Measurements from ENCODE around the gene SPACA4.

GRCh38 chr19:48617146-48617937, 10.8 kb downstream of the SPACA4 start:
- TF ChIP-seq CTCF (IDR thresholded peaks at IDR 0.05) = no peak
- TF ChIP-seq REST (IDR thresholded peaks at IDR 0.05; ENCODE audit: low read depth, low read length) = no peak
- no peak for TF ChIP-seq EP300 (IDR thresholded peaks at IDR 0.05; ENCODE audit: borderline replicate concordance in 1 of 2, low read depth in 1 of 2, low read length in 1 of 2)
- TF ChIP-seq GABPA (IDR thresholded peaks at IDR 0.05; ENCODE audit: low read depth) = no peak

Data from SK-N-SH (cell line).